LNCaP clone FGC (cell line): ENCODE data around the gene GPR27.
A peak's percentile ranks its signal among the peaks of the same experiment; 100 is the strongest.

Source experiments
- DNase-seq: peaks from one replicate; pipeline ENCODE4 v3.0.0-alpha.2; 2011; ENCODE audit warnings: low read depth
- H3K4me3 ChIP-seq: 2 replicates; pipeline ENCODE4 v1.5.1; 2011; ENCODE audit warnings: mild to moderate bottlenecking, low read depth, low read length, control low read depth
- TF ChIP-seq, protein P1 (sequence below): IDR thresholded peaks from 2 replicates; pipeline ENCODE4 v1.5.1; 2012; ENCODE audit warnings: mild to moderate bottlenecking; ENCODE audit not compliant: control insufficient read depth, insufficient read depth; ENCODE audit errors: extremely low read depth

Gene GPR27, protein sequence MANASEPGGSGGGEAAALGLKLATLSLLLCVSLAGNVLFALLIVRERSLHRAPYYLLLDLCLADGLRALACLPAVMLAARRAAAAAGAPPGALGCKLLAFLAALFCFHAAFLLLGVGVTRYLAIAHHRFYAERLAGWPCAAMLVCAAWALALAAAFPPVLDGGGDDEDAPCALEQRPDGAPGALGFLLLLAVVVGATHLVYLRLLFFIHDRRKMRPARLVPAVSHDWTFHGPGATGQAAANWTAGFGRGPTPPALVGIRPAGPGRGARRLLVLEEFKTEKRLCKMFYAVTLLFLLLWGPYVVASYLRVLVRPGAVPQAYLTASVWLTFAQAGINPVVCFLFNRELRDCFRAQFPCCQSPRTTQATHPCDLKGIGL

DNA sequence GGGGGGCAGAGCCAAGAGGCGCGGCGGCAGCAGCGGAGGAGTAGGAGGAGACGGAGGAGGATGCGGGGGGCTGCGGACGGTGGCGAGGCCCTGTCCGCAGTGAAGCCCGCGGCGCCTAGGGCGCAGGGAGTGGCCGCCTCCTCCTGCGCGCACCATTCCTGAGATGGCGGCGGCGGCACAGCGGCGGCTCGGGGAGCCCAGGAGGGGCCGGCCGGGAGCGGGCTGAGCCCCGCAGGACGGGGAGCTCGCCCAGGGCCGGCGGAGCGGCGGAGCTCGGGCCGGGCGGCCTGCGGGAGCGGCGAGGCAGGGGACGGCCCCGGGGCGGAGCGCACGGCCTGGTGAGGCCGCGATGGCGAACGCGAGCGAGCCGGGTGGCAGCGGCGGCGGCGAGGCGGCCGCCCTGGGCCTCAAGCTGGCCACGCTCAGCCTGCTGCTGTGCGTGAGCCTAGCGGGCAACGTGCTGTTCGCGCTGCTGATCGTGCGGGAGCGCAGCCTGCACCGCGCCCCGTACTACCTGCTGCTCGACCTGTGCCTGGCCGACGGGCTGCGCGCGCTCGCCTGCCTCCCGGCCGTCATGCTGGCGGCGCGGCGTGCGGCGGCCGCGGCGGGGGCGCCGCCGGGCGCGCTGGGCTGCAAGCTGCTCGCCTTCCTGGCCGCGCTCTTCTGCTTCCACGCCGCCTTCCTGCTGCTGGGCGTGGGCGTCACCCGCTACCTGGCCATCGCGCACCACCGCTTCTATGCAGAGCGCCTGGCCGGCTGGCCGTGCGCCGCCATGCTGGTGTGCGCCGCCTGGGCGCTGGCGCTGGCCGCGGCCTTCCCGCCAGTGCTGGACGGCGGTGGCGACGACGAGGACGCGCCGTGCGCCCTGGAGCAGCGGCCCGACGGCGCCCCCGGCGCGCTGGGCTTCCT is at the start of gene GPR27:
Gene GPR27, plus strand, starts transcription at position 155 of the 909 bp plus-strand sequence. Its CDS starts 195 bp downstream, at position 350.
- peak within 1 kb of the TSS; percentile 36 for H3K4me3 ChIP-seq
- TF ChIP-seq, protein P1, sequence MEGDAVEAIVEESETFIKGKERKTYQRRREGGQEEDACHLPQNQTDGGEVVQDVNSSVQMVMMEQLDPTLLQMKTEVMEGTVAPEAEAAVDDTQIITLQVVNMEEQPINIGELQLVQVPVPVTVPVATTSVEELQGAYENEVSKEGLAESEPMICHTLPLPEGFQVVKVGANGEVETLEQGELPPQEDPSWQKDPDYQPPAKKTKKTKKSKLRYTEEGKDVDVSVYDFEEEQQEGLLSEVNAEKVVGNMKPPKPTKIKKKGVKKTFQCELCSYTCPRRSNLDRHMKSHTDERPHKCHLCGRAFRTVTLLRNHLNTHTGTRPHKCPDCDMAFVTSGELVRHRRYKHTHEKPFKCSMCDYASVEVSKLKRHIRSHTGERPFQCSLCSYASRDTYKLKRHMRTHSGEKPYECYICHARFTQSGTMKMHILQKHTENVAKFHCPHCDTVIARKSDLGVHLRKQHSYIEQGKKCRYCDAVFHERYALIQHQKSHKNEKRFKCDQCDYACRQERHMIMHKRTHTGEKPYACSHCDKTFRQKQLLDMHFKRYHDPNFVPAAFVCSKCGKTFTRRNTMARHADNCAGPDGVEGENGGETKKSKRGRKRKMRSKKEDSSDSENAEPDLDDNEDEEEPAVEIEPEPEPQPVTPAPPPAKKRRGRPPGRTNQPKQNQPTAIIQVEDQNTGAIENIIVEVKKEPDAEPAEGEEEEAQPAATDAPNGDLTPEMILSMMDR: no peak
- peak; percentile 8 for DNase-seq

DNA sequence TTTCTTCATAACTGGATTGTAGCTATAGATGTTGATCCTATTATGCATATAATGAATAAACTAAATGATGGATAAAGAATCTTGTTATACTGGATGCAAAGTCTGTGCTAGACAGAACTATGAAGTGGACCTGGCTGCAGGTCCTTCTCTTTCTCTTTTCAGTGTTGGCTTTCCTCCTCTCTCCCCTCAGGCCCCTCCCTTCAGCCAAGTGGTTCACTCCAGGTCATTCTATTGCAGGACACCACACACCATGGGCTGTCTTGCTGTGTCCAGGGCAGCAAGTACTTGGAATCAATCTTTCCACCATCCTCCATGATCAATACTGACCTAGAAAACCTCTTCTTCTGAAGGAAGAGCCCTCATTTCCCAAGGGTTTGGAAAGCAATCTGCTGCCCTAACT is 48.7 kb upstream of the GPR27 start:
- DNase-seq: no peak
- no peak overlapping the region for H3K4me3 ChIP-seq
- TF ChIP-seq, protein P1: no peak

DNA sequence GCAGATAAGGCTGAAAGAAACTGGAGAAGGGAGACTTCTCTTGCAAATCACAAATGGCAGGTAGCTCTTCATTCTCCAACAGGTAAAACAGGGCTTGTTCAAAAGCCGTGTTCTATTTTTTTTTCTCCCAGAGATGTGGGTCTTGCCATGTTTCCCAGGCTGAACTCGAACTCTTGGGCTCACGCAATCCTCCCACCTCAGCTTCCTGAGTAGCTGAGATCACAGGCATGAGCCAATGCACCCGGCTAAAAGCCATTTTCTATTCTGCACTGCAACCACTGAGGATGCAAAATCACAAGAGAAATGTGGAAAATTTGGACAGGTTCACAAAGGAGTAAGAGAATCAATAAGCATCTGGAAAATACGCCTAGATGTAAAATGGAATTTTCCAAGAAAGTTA is 48.0 kb upstream of the GPR27 start:
- no peak for DNase-seq
- H3K4me3 ChIP-seq: no peak overlapping the region
- TF ChIP-seq, protein P1: no peak

DNA sequence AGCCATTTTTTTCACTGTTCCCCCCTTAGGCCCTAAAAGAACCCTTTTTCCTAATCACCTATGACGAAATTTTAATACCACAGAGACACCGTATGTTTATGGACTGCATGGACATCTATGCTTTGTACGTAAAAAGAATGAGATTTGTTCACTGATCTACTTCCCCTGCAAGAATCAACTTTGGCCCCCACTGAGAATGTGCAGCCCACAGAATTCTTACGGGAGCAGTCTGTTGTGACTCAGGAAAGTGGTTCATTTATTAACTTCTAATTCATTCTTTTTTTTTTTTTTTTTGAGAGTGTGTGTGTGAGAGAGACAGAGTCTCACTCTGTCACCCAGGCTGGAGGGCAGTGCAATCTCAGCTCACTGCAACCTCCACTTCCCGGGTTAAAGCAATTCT is 46.1 kb upstream of the GPR27 start:
- TF ChIP-seq, protein P1: no peak
- H3K4me3 ChIP-seq: no peak overlapping the region
- no peak for DNase-seq

DNA sequence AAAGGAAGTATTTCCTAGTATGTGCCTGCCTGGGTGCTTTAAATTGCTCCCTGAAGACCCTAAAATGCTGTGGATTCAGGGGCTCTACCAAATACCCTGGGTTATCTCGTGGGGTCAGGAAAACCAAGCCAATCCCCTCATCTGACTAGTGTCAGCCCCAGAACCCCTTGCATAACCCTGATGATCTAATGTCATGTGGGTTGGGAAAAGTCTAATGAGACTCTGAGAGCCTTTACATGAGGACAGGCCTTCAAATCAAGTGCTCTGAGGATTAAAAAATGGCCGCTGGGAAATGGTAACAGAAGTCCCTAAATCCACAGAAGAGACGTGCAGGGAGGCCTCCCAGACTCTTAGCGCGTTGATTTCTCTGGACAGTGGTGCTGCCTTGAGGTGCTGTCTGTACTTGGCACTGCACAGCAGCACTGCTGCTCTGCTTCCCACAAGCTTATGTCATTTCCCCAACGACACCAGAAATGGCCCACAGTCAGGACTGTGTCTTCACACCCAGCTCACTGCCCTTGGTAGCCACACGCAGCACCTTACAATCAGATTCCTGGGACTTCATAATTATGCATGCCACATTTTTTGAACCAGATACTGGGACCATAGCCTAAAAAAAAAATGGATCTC is 45.1 kb upstream of the GPR27 start:
- TF ChIP-seq, protein P1: no peak
- no peak overlapping the region for H3K4me3 ChIP-seq
- no peak for DNase-seq

DNA sequence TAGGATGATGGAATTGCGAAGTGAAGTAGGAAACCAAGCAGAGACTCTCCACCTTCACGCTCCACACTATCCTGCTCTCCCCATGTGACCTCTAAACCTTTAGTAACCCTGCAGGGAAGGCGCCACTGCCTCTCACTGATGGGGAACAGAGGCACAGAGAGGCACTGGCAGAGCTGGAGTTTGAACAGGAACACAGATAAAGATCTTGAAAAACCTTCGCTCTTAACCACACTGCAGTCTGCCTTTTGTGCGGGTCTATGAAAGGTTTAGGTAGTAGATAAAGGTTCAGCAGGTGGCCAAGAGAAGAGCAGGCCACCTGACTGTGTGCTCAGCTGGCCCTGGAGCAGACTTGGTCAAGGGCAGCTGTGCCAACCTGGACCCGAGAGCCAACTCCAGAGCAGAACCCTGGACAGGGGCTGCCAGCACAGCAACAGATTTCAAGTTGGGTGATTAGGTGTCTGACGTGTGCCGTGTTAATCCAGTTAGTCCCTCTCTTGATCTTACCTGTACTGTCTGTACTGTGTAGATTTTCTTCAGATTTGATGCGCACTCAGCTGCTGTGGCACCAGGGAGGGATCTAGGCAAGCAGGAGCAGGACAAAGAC is 43.6 kb upstream of the GPR27 start:
- DNase-seq: no peak
- TF ChIP-seq, protein P1: no peak

More for the DNA sequence above, 43.6 kb upstream of the GPR27 start:
- H3K4me3 ChIP-seq: no peak overlapping the region
